ENCODE data around the gene DPP4.

Gene DPP4

GRCh38 chr2:161969159-161969558 is 104.9 kb downstream of the DPP4 start:
- TF ChIP-seq CTCF (IDR thresholded peaks at IDR 0.05), result no peak
- H3K4me3 Mint-ChIP-seq, result no peak overlapping the region
- H3K27ac Mint-ChIP-seq, result no peak overlapping the region
- DNase-seq, result no peak
- H3K27me3 Mint-ChIP-seq (ENCODE audit: low read depth, poor library complexity), result peaks cover 3% of the 10 kb centered on the region
- H3K36me3 Mint-ChIP-seq (ENCODE audit: low read depth), result no peaks in the 10 kb centered on the region
- H3K9me3 Mint-ChIP-seq, result no peaks in the 10 kb centered on the region
- no peaks in the 10 kb centered on the region for H3K4me1 Mint-ChIP-seq

GRCh38 chr2:161965994-161966393 is 108.0 kb downstream of the DPP4 start:
- Mint-ChIP-seq H3K27me3 (ENCODE audit: low read depth, poor library complexity) (peaks cover 3% of the 10 kb centered on the region), H3K36me3 (ENCODE audit: low read depth) (no peaks in the 10 kb centered on the region), H3K27ac (no peak overlapping the region), H3K4me3 (no peak overlapping the region), H3K4me1 (no peaks in the 10 kb centered on the region), H3K9me3 (no peaks in the 10 kb centered on the region)
- no peak for TF ChIP-seq CTCF (IDR thresholded peaks at IDR 0.05)
- DNase-seq, result no peak

- no peak overlapping the region for H3K4me3 Mint-ChIP-seq
- H3K27me3 Mint-ChIP-seq (ENCODE audit: low read depth, poor library complexity), result no peaks in the 10 kb centered on the region
These were observed 109.9 kb downstream of the DPP4 start for GRCh38 chr2:161964160-161964559.

GRCh38 chr2:161962160-161962559 is 111.9 kb downstream of the DPP4 start:
- no peaks in the 10 kb centered on the region for H3K36me3 Mint-ChIP-seq (ENCODE audit: low read depth)
- H3K4me3 Mint-ChIP-seq, result no peak overlapping the region
- no peak for DNase-seq
- no peak for TF ChIP-seq CTCF (IDR thresholded peaks at IDR 0.05)
- no peak overlapping the region for H3K27ac Mint-ChIP-seq
- no peaks in the 10 kb centered on the region for H3K9me3 Mint-ChIP-seq
- no peaks in the 10 kb centered on the region for H3K4me1 Mint-ChIP-seq
- H3K27me3 Mint-ChIP-seq (ENCODE audit: low read depth, poor library complexity), result no peaks in the 10 kb centered on the region

More at GRCh38 chr2:161964160-161964559, 109.9 kb downstream of the DPP4 start:
- Mint-ChIP-seq H3K36me3 (ENCODE audit: low read depth) (no peaks in the 10 kb centered on the region), H3K4me1 (no peaks in the 10 kb centered on the region), H3K27ac (no peak overlapping the region), H3K9me3 (no peaks in the 10 kb centered on the region)
- DNase-seq, result no peak
- TF ChIP-seq CTCF (IDR thresholded peaks at IDR 0.05), result no peak

- no peak for DNase-seq
- Mint-ChIP-seq H3K9me3 (no peaks in the 10 kb centered on the region), H3K36me3 (ENCODE audit: low read depth) (no peaks in the 10 kb centered on the region), H3K27ac (no peak overlapping the region), H3K4me1 (no peaks in the 10 kb centered on the region), H3K4me3 (no peak overlapping the region), H3K27me3 (ENCODE audit: low read depth, poor library complexity) (peaks cover 3% of the 10 kb centered on the region)
- TF ChIP-seq CTCF (IDR thresholded peaks at IDR 0.05), result no peak
These were observed 113.0 kb downstream of the DPP4 start for GRCh38 chr2:161961061-161961460.

- Mint-ChIP-seq H3K27me3 (ENCODE audit: low read depth, poor library complexity) (peaks cover 6% of the 10 kb centered on the region), H3K27ac (no peak overlapping the region), H3K4me3 (no peak overlapping the region), H3K36me3 (ENCODE audit: low read depth) (no peaks in the 10 kb centered on the region), H3K4me1 (no peaks in the 10 kb centered on the region), H3K9me3 (no peaks in the 10 kb centered on the region)
- TF ChIP-seq CTCF (IDR thresholded peaks at IDR 0.05), result no peak
- no peak for DNase-seq
These were observed 117.3 kb downstream of the DPP4 start for GRCh38 chr2:161956738-161957137.
